Measurements from ENCODE around the gene ATP6V0A4. TPM values are rescaled to one million over a fixed set of nuclear protein-coding genes. Genes with fewer than 3 reads are reported as not detected.

Gene ATP6V0A4
- total RNA-seq, 1 experiment from 2014 or later, result not detected

- no peaks in the 10 kb centered on the region for H3K9me2 ChIP-seq (replicated peaks; ENCODE audit: insufficient read depth, low read length)
- no peaks in the 10 kb centered on the region for H3K9me3 ChIP-seq (ENCODE audit: low read length)
- no peak overlapping the region for H3K4me2 ChIP-seq (ENCODE audit: low read depth, low read length, poor library complexity, severe bottlenecking)
- H3K4me1 ChIP-seq (ENCODE audit: low read length), result 0 out of 2 replicates have a peak, but pooled peaks cover 5% of the 10 kb centered on the region
- no peaks in the 10 kb centered on the region for H4K20me1 ChIP-seq (ENCODE audit: insufficient read depth, low read depth, low read length)
- no peak overlapping the region for H3K4me3 ChIP-seq (ENCODE audit: low read length)
- H3K36me3 ChIP-seq (ENCODE audit: insufficient read depth, low read length), result no peaks in the 10 kb centered on the region
- H3K27me3 ChIP-seq (ENCODE audit: low read length), result no peaks in the 10 kb centered on the region
- H3K27ac ChIP-seq (ENCODE audit: low read length), result no peak overlapping the region
- no peak overlapping the region for H3K9ac ChIP-seq (ENCODE audit: low read length)
- H2AFZ ChIP-seq (ENCODE audit: low read length), result no peak overlapping the region
- no peaks in the 10 kb centered on the region for H3K79me2 ChIP-seq (ENCODE audit: low read length)
- no peak for DNase-seq
Measured at GRCh38 chr7:138753150-138753518, 44.9 kb downstream of the ATP6V0A4 start.

GRCh38 chr7:138752518-138753149 lies 45.4 kb downstream of the ATP6V0A4 start:
- DNase-seq, result no peak
- H3K9ac ChIP-seq (ENCODE audit: low read length), result no peak overlapping the region
- H3K27me3 ChIP-seq (ENCODE audit: low read length), result no peaks in the 10 kb centered on the region
- H3K79me2 ChIP-seq (ENCODE audit: low read length), result no peaks in the 10 kb centered on the region
- H3K9me3 ChIP-seq (ENCODE audit: low read length), result no peaks in the 10 kb centered on the region
- H3K4me2 ChIP-seq (ENCODE audit: low read depth, low read length, poor library complexity, severe bottlenecking), result no peak overlapping the region
- no peak overlapping the region for H3K4me3 ChIP-seq (ENCODE audit: low read length)
- no peaks in the 10 kb centered on the region for H4K20me1 ChIP-seq (ENCODE audit: insufficient read depth, low read depth, low read length)
- H3K36me3 ChIP-seq (ENCODE audit: insufficient read depth, low read length), result no peaks in the 10 kb centered on the region
- no peaks in the 10 kb centered on the region for H3K9me2 ChIP-seq (replicated peaks; ENCODE audit: insufficient read depth, low read length)
- no peak overlapping the region for H3K27ac ChIP-seq (ENCODE audit: low read length)
- 0 out of 2 replicates have a peak, but pooled peaks cover 5% of the 10 kb centered on the region for H3K4me1 ChIP-seq (ENCODE audit: low read length)
- no peak overlapping the region for H2AFZ ChIP-seq (ENCODE audit: low read length)

GRCh38 chr7:138750901-138751464 lies 47.0 kb downstream of the ATP6V0A4 start:
- Histone ChIP-seq H3K4me3 (ENCODE audit: low read length) (no peak overlapping the region), H4K20me1 (ENCODE audit: insufficient read depth, low read depth, low read length) (no peaks in the 10 kb centered on the region), H3K36me3 (ENCODE audit: insufficient read depth, low read length) (no peaks in the 10 kb centered on the region), H3K9me2 (replicated peaks; ENCODE audit: insufficient read depth, low read length) (no peaks in the 10 kb centered on the region), H2AFZ (ENCODE audit: low read length) (no peak overlapping the region), H3K4me2 (ENCODE audit: low read depth, low read length, poor library complexity, severe bottlenecking) (no peak overlapping the region), H3K27ac (ENCODE audit: low read length) (no peak overlapping the region), H3K9me3 (ENCODE audit: low read length) (no peaks in the 10 kb centered on the region), H3K27me3 (ENCODE audit: low read length) (no peaks in the 10 kb centered on the region), H3K9ac (ENCODE audit: low read length) (no peak overlapping the region), H3K4me1 (ENCODE audit: low read length) (0 out of 2 replicates have a peak, but pooled peaks cover under 1% of the 10 kb centered on the region), H3K79me2 (ENCODE audit: low read length) (no peaks in the 10 kb centered on the region)
- DNase-seq, result no peak

- H3K9me3 ChIP-seq (ENCODE audit: low read length), result no peaks in the 10 kb centered on the region
- no peaks in the 10 kb centered on the region for H3K27me3 ChIP-seq (ENCODE audit: low read length)
- H3K4me1 ChIP-seq (ENCODE audit: low read length), result no peaks in the 10 kb centered on the region
- no peak for DNase-seq
- H2AFZ ChIP-seq (ENCODE audit: low read length), result no peak overlapping the region
- no peak overlapping the region for H3K4me2 ChIP-seq (ENCODE audit: low read depth, low read length, poor library complexity, severe bottlenecking)
- no peaks in the 10 kb centered on the region for H3K9me2 ChIP-seq (replicated peaks; ENCODE audit: insufficient read depth, low read length)
- H3K36me3 ChIP-seq (ENCODE audit: insufficient read depth, low read length), result no peaks in the 10 kb centered on the region
- H3K9ac ChIP-seq (ENCODE audit: low read length), result no peak overlapping the region
- no peaks in the 10 kb centered on the region for H4K20me1 ChIP-seq (ENCODE audit: insufficient read depth, low read depth, low read length)
- no peak overlapping the region for H3K4me3 ChIP-seq (ENCODE audit: low read length)
- H3K27ac ChIP-seq (ENCODE audit: low read length), result no peak overlapping the region
- no peaks in the 10 kb centered on the region for H3K79me2 ChIP-seq (ENCODE audit: low read length)
Measured at GRCh38 chr7:138750473-138750872, 47.5 kb downstream of the ATP6V0A4 start.

- H2AFZ ChIP-seq (ENCODE audit: low read length), result no peak overlapping the region
- H4K20me1 ChIP-seq (ENCODE audit: insufficient read depth, low read depth, low read length), result no peaks in the 10 kb centered on the region
- H3K4me1 ChIP-seq (ENCODE audit: low read length), result no peaks in the 10 kb centered on the region
- H3K79me2 ChIP-seq (ENCODE audit: low read length), result no peaks in the 10 kb centered on the region
- no peaks in the 10 kb centered on the region for H3K9me3 ChIP-seq (ENCODE audit: low read length)
- H3K36me3 ChIP-seq (ENCODE audit: insufficient read depth, low read length), result no peaks in the 10 kb centered on the region
- no peak overlapping the region for H3K4me2 ChIP-seq (ENCODE audit: low read depth, low read length, poor library complexity, severe bottlenecking)
- no peak overlapping the region for H3K9ac ChIP-seq (ENCODE audit: low read length)
- no peak overlapping the region for H3K4me3 ChIP-seq (ENCODE audit: low read length)
- no peaks in the 10 kb centered on the region for H3K27me3 ChIP-seq (ENCODE audit: low read length)
- no peak for DNase-seq
- H3K9me2 ChIP-seq (replicated peaks; ENCODE audit: insufficient read depth, low read length), result no peaks in the 10 kb centered on the region
- no peak overlapping the region for H3K27ac ChIP-seq (ENCODE audit: low read length)
Measured at GRCh38 chr7:138749960-138750359, 48.0 kb downstream of the ATP6V0A4 start.

- Histone ChIP-seq H3K9me2 (replicated peaks; ENCODE audit: insufficient read depth, low read length) (no peaks in the 10 kb centered on the region), H3K4me2 (ENCODE audit: low read depth, low read length, poor library complexity, severe bottlenecking) (no peak overlapping the region)
Measured at GRCh38 chr7:138748666-138749065, 49.3 kb downstream of the ATP6V0A4 start.

GRCh38 chr7:138746073-138746472 lies 51.9 kb downstream of the ATP6V0A4 start:
- Histone ChIP-seq H2AFZ (ENCODE audit: low read length) (no peak overlapping the region), H3K4me2 (ENCODE audit: low read depth, low read length, poor library complexity, severe bottlenecking) (no peak overlapping the region), H3K27me3 (ENCODE audit: low read length) (no peaks in the 10 kb centered on the region), H3K9me3 (ENCODE audit: low read length) (no peaks in the 10 kb centered on the region), H4K20me1 (ENCODE audit: insufficient read depth, low read depth, low read length) (no peaks in the 10 kb centered on the region), H3K9ac (ENCODE audit: low read length) (no peak overlapping the region), H3K79me2 (ENCODE audit: low read length) (no peaks in the 10 kb centered on the region), H3K27ac (ENCODE audit: low read length) (no peak overlapping the region), H3K36me3 (ENCODE audit: insufficient read depth, low read length) (no peaks in the 10 kb centered on the region), H3K4me3 (ENCODE audit: low read length) (no peak overlapping the region), H3K4me1 (ENCODE audit: low read length) (no peaks in the 10 kb centered on the region), H3K9me2 (replicated peaks; ENCODE audit: insufficient read depth, low read length) (no peaks in the 10 kb centered on the region)
- DNase-seq, result no peak

More at GRCh38 chr7:138748666-138749065, 49.3 kb downstream of the ATP6V0A4 start:
- no peak overlapping the region for H3K27ac ChIP-seq (ENCODE audit: low read length)
- H3K4me1 ChIP-seq (ENCODE audit: low read length), result no peaks in the 10 kb centered on the region
- H3K9me3 ChIP-seq (ENCODE audit: low read length), result no peaks in the 10 kb centered on the region
- no peak overlapping the region for H2AFZ ChIP-seq (ENCODE audit: low read length)
- H3K79me2 ChIP-seq (ENCODE audit: low read length), result no peaks in the 10 kb centered on the region
- H4K20me1 ChIP-seq (ENCODE audit: insufficient read depth, low read depth, low read length), result no peaks in the 10 kb centered on the region
- H3K27me3 ChIP-seq (ENCODE audit: low read length), result no peaks in the 10 kb centered on the region
- H3K9ac ChIP-seq (ENCODE audit: low read length), result no peak overlapping the region
- no peaks in the 10 kb centered on the region for H3K36me3 ChIP-seq (ENCODE audit: insufficient read depth, low read length)
- DNase-seq, result no peak
- no peak overlapping the region for H3K4me3 ChIP-seq (ENCODE audit: low read length)

GRCh38 chr7:138745189-138745588 lies 52.8 kb downstream of the ATP6V0A4 start:
- no peak overlapping the region for H3K9ac ChIP-seq (ENCODE audit: low read length)
- no peaks in the 10 kb centered on the region for H3K4me1 ChIP-seq (ENCODE audit: low read length)
- H3K4me3 ChIP-seq (ENCODE audit: low read length), result no peak overlapping the region
- no peak for DNase-seq
- H4K20me1 ChIP-seq (ENCODE audit: insufficient read depth, low read depth, low read length), result no peaks in the 10 kb centered on the region
- H3K79me2 ChIP-seq (ENCODE audit: low read length), result no peaks in the 10 kb centered on the region
- no peak overlapping the region for H3K27ac ChIP-seq (ENCODE audit: low read length)
- H3K36me3 ChIP-seq (ENCODE audit: insufficient read depth, low read length), result no peaks in the 10 kb centered on the region
- no peak overlapping the region for H2AFZ ChIP-seq (ENCODE audit: low read length)
- H3K27me3 ChIP-seq (ENCODE audit: low read length), result no peaks in the 10 kb centered on the region
- no peak overlapping the region for H3K4me2 ChIP-seq (ENCODE audit: low read depth, low read length, poor library complexity, severe bottlenecking)
- no peaks in the 10 kb centered on the region for H3K9me2 ChIP-seq (replicated peaks; ENCODE audit: insufficient read depth, low read length)
- no peaks in the 10 kb centered on the region for H3K9me3 ChIP-seq (ENCODE audit: low read length)
